Liver (tissue), 9 donors: ENCODE results near the gene IL24. TPM values are rescaled to one million over a fixed set of nuclear protein-coding genes. Genes with fewer than 3 reads are reported as not detected.

Experiments
- DNase-seq: peaks from one replicate; pipeline ENCODE4 v3.0.0-alpha.2; 2017; ENCODE audit warnings: low spot score
- H3K27ac ChIP-seq, 2 donors: one replicate each; pipeline ENCODE4 v1.7.0; 2013; ENCODE audit warnings: inconsistent platforms in 2 of 2, low read length in 2 of 2, control low read depth in 1 of 2, low read depth in 1 of 2, mild to moderate bottlenecking in 1 of 2
- H3K27me3 ChIP-seq, 4 donors: one replicate each; pipeline versions ENCODE4 v1.6.1 to v1.7.0; 2013; ENCODE audit warnings: low read length in 3 of 4, inconsistent platforms in 1 of 4, mild to moderate bottlenecking in 1 of 4, moderate library complexity in 1 of 4; ENCODE audit not compliant: control insufficient read depth in 4 of 4, insufficient read depth in 4 of 4
- H3K36me3 ChIP-seq, 4 donors: one replicate each; pipeline versions ENCODE4 v1.6.1 to v1.7.0; 2013; ENCODE audit warnings: low read length in 3 of 4, mild to moderate bottlenecking in 3 of 4, low read depth in 1 of 4, moderate library complexity in 1 of 4; ENCODE audit not compliant: control insufficient read depth in 4 of 4, insufficient read depth in 3 of 4
- H3K4me1 ChIP-seq, 4 donors: one replicate each; pipeline versions ENCODE4 v1.6.1 to v1.7.0; 2013; ENCODE audit warnings: low read length in 3 of 4, mild to moderate bottlenecking in 3 of 4, moderate library complexity in 1 of 4; ENCODE audit not compliant: control insufficient read depth in 4 of 4, insufficient read depth in 4 of 4
- H3K4me3 ChIP-seq, 3 donors: one replicate each; pipeline versions ENCODE4 v1.6.1 to v1.7.0; 2013; ENCODE audit warnings: low read length in 3 of 3, control low read depth in 1 of 3, low read depth in 1 of 3, mild to moderate bottlenecking in 1 of 3
- H3K9ac ChIP-seq, 2 donors: one replicate each; pipeline ENCODE4 v1.7.0; 2013; ENCODE audit warnings: low read length in 2 of 2, mild to moderate bottlenecking in 2 of 2, moderate library complexity in 2 of 2, control low read depth in 1 of 2, low read depth in 1 of 2
- H3K9me3 ChIP-seq, 4 donors: one replicate each; pipeline versions ENCODE4 v1.6.1 to v1.7.0; 2013; ENCODE audit warnings: low read length in 3 of 4; ENCODE audit not compliant: control insufficient read depth in 4 of 4
- ATF3 ChIP-seq: IDR thresholded peaks from 2 replicates; pipeline ENCODE4 v1.6.1; 2016; ENCODE audit warnings: antibody characterized with exemption
- CTCF ChIP-seq: fragments of 150-350 bp; IDR thresholded peaks from 2 replicates; pipeline ENCODE4 v1.5.1; 2017; ENCODE audit warnings: improper control_type of control experiment, low read depth, low read length; ENCODE audit not compliant: missing input control
- EGR1 ChIP-seq, 2 donors: IDR thresholded peaks; 2 replicates each; pipeline ENCODE4 v1.6.1; 2016 to 2018; ENCODE audit warnings: antibody characterized with exemption in 2 of 2, low read depth in 2 of 2
- FOXA1 ChIP-seq: IDR thresholded peaks from 2 replicates; pipeline ENCODE4 v1.6.1; 2016; ENCODE audit warnings: antibody characterized with exemption
- FOXA2 ChIP-seq: IDR thresholded peaks from 2 replicates; pipeline ENCODE4 v1.6.1; 2016; ENCODE audit warnings: antibody characterized with exemption
- GABPA ChIP-seq, 2 donors: IDR thresholded peaks in 1 of 2; conservative IDR thresholded peaks in 1 of 2; 2 replicates each; pipeline ENCODE4 v1.6.1; 2016; ENCODE audit warnings: antibody characterized with exemption in 2 of 2, mild to moderate bottlenecking in 1 of 2, moderate library complexity in 1 of 2
- HNF4A ChIP-seq, 2 donors: conservative IDR thresholded peaks; 2 replicates each; pipeline ENCODE4 v1.6.1; 2016; ENCODE audit warnings: antibody characterized with exemption in 2 of 2, mild to moderate bottlenecking in 2 of 2
- JUND ChIP-seq, 2 donors: IDR thresholded peaks; 2 replicates each; pipeline ENCODE4 v1.6.1; 2016; ENCODE audit warnings: antibody characterized with exemption in 2 of 2
- MAX ChIP-seq: IDR thresholded peaks from 2 replicates; pipeline ENCODE4 v1.6.1; 2016; ENCODE audit warnings: antibody characterized with exemption
- NR2F2 ChIP-seq: IDR thresholded peaks from 2 replicates; pipeline ENCODE4 v1.6.1; 2016; ENCODE audit warnings: antibody characterized with exemption
- RAD21 ChIP-seq, 2 donors: IDR thresholded peaks; 2 replicates each; pipeline ENCODE4 v1.6.1; 2016; ENCODE audit warnings: antibody characterized with exemption in 2 of 2, mild to moderate bottlenecking in 2 of 2
- REST ChIP-seq: IDR thresholded peaks from 2 replicates; pipeline ENCODE4 v1.6.1; 2016; ENCODE audit warnings: antibody characterized with exemption, mild to moderate bottlenecking
- RXRA ChIP-seq, 2 donors: IDR thresholded peaks; 2 replicates each; pipeline ENCODE4 v1.6.1; 2017 to 2018; ENCODE audit warnings: antibody characterized with exemption in 2 of 2, mild to moderate bottlenecking in 1 of 2
- SP1 ChIP-seq: IDR thresholded peaks from 2 replicates; pipeline ENCODE4 v1.6.1; 2018; ENCODE audit warnings: antibody characterized with exemption, mild to moderate bottlenecking
- TAF1 ChIP-seq: conservative IDR thresholded peaks from 2 replicates; pipeline ENCODE4 v1.6.1; 2016; ENCODE audit warnings: antibody characterized with exemption, mild to moderate bottlenecking
- YY1 ChIP-seq: IDR thresholded peaks from 2 replicates; pipeline ENCODE4 v1.6.1; 2016; ENCODE audit warnings: antibody characterized with exemption, mild to moderate bottlenecking
- ZBTB33 ChIP-seq: IDR thresholded peaks from 2 replicates; pipeline ENCODE4 v1.6.1; 2016; ENCODE audit warnings: antibody characterized with exemption
- WGBS: extraction: QIAGEN DNeasy Blood & Tissue Kit; methylation state at CpG from one replicate; pipeline ENCODE4 v1.1.7; 2013; 5-methylcytosine and 5-hydroxymethylcytosine counted together
- polyA plus RNA-seq, 2 donors: library from polyadenylated mRNA; stranded (reverse) in 1 of 2; unstranded in 1 of 2; fragments of 200-250 nt in 1 of 2; fragments of >200 nt in 1 of 2; fragmentation: Nextera tagmentation in 1 of 2; extraction: Ambion mirVana in 1 of 2; gene quantifications; one replicate each; pipeline versions ENCODE4 v1.2.1 to v1.2.3, GENCODE V29; 2013 to 2015
- total RNA-seq, 2 donors: library from RNA; depleted of rRNA; stranded (reverse); fragments of >200 nt; gene quantifications; one replicate each; pipeline ENCODE4 v1.2.3, GENCODE V29; 2014
- donor health status: healthy.
- donor health status: healthy.
- donor health status: healthy.
- donor health status: healthy.
- donor health status: healthy.

The IL24 gene
- total and polyA plus RNA-seq, 4 donors = 0.13 TPM; not detected in 3

- H3K4me3 ChIP-seq = no peak overlapping the region
- WGBS = 86% methylated on average over 3 of the region's 3 CpGs
- DNase-seq = no peak
- TF ChIP-seq YY1 (no peak), MAX (no peak), RAD21 (IDR thresholded peaks at IDR 0.05) (no peak), REST (no peak), GABPA (IDR thresholded peaks at IDR 0.05 in 1 of 2, conservative IDR thresholded peaks at IDR 0.05 in 1 of 2) (no peak), SP1 (no peak), NR2F2 (no peak), JUND (IDR thresholded peaks at IDR 0.05) (no peak), RXRA (IDR thresholded peaks at IDR 0.05) (no peak), ZBTB33 (no peak), FOXA1 (no peak), CTCF (no peak), FOXA2 (no peak), EGR1 (IDR thresholded peaks at IDR 0.05; ENCODE audit: low read depth in 2 of 2) (no peak), TAF1 (no peak), HNF4A (conservative IDR thresholded peaks at IDR 0.05) (no peak)
- peaks cover 0 to 5% (median 1%) of the 10 kb centered on the region in 4 donors for H3K4me1 ChIP-seq
- H3K9me3 ChIP-seq = no peaks in the 10 kb centered on the region
- H3K9ac ChIP-seq = no peak overlapping the region
- H3K27ac ChIP-seq = no peak overlapping the region
- no peaks in the 10 kb centered on the region for H3K27me3 ChIP-seq
- no peaks in the 10 kb centered on the region for H3K36me3 ChIP-seq
These were observed 20.8 kb downstream of the IL24 start for GRCh38 chr1:206918076-206918475.

- H3K9ac ChIP-seq = peak within 1 kb of the TSS in 1 of 2 donors; percentile 52
- peaks cover 0 to 7% (median 1%) of the 10 kb centered on the region in 4 donors for H3K4me1 ChIP-seq
- no peaks in the 10 kb centered on the region for H3K36me3 ChIP-seq
- H3K9me3 ChIP-seq = no peaks in the 10 kb centered on the region
- H3K4me3 ChIP-seq = no peak within 1 kb of the TSS
- H3K27me3 ChIP-seq = no peaks in the 10 kb centered on the region
- DNase-seq = no peak
- no peak for TF ChIP-seq ATF3
- peak; percentile 23 to 48 for TF ChIP-seq HNF4A (conservative IDR thresholded peaks at IDR 0.05)
- TF ChIP-seq RXRA (IDR thresholded peaks at IDR 0.05) = peak in 1 of 2 donors; percentile 59
- 41% methylated on average over 7 of the region's 7 CpGs for WGBS
- H3K27ac ChIP-seq = peak within 1 kb of the TSS; percentile 54 to 64
These were observed 24.6 kb downstream of the IL24 start, which contains the start of gene FCMR for GRCh38 chr1:206921772-206922265. FCMR (minus strand) TSS chr1:206921941; CDS start chr1:206921854, 87 bp downstream.
